ENCODE data around the gene NFIA.
"Not testable (repeated sequence)": the region's sequence is repeated elsewhere in the genome, so short reads cannot be mapped to it uniquely, and the experiment has no call there.

NFIA gene

DNA sequence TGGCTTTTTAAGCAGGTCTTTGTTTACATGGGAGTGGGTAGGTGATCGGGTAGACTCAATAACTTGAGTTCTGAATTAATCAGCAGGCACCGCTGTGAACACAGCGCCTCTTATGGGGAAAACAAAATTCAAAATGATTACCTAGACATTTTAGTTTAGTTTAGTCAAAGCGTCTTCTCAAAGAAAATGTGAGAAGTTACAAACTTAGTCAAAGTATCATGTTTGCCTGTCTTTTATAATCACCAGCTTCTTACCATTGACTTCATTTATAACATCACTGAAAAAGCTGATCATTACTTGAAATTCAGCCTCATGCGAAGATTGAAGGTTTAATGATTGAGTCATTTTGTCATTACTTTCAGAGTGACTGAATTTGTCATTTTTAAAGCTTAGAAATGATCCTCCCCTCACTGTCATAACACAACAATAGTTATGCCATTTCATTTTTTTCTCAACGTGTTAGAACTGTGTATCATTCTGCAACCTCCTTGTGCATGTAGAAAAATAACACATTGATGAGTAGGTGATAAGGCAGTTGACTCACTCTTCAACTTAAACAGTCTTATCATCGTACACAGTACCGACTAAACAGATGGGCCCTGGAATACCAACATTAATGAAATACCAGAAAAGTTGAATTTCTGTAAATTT lies 188.5 kb downstream of the NFIA start:
- DNase-seq (ENCODE audit: low read depth, low spot score) = no peak

DNA sequence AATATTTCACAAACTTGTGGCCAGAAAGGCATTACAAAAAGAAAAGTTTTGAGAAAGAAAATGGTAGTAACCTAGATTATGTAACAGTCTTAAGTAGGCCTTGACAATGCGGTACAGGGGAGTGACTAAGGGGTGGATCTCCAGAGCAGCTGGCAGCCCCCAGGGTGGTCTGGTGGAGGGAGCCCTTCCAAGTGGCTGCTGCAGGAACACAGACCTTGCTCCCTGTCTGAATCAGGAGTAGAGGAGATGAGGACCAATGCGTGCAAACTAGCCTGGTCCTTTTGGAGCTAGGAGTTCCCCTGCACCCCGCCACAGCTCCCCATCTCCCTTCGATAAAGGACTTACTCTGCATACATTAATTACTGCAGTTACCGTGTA lies 189.0 kb downstream of the NFIA start:
- no peak for DNase-seq (ENCODE audit: low read depth, low spot score)

DNA sequence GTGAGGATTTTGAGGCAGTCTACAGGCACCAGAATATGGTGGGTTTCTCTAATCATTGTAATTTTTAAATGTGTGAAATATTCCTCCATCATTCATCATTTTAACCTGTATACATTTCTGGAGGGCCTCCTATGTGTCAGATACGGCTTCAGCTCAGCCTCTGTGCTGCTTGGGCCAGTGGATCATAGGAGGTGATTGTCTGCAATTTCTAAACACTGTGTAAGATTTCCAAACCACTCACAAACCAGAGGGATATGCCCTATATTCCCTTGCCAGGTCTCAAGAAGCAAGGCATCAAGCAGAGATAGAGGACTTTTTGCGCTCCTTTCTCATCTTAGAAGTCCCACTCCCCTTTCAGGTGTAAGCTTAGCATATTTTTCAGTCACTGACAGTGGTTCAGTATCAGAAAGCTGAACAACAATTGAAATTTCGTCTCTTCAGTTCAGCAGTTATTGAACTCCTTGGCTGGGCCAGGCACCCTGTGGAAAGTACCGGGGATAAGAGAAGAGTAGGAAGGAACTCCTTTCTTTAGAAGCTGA lies 190.9 kb downstream of the NFIA start:
- DNase-seq (ENCODE audit: low read depth, low spot score) = no peak

DNA sequence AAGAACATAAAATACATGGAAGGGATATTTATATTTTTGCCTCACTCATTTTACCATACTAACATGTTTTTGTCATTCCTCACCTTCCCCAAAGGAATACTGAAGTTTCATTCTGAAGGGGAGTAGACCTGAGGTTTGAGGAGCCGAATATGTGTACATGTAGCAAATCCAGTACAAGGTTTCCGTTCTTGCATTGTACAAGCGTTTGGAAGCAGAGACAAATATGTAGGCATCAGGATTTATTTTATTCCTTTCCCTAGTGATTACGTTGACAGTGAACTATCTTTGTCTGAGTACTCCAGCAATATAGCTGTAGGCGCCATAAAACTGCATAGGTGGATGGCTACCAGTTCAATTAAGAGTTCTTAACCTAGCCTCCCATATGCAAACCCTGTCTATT lies 191.5 kb downstream of the NFIA start:
- no peak for DNase-seq (ENCODE audit: low read depth, low spot score)

DNA sequence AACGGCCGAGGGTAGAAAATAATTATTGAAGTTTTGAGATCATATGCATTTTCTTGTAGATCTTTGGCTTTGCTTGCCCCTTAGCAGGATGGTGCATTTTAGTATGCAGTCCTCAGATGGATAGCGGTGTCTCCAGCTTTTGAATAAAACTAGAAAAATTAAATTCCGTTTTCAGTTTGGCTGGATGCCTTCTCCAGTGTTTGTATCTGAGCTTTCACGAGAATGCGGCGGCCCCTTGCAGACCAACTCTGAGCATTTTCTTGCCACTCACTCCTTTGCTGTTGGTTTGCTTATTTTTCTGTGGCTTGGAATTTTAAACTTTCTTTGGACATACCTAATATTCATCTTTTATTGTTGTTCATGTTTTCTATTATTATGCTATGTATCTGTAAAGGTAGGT lies 192.6 kb downstream of the NFIA start:
- DNase-seq (ENCODE audit: low read depth, low spot score) = no peak

DNA sequence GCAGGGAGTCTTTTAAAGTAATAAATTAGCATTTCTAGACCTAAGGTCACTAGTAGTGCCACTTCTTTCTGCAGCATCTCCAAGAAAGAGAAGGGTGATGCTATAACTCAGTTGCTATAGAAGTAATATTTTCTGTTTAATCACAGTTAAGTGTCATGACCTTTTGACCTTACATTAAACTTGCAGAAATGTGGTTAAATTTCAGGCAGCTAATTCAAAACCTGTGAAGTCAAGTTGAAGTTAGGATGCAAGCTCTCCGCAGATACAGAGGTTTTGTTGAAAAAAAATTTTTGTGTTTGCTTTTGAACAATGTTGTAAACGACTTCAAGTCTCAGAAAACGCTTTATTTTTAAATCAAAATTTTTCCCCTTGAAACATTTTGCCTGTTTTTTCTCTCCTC lies 193.9 kb downstream of the NFIA start:
- no peak for DNase-seq (ENCODE audit: low read depth, low spot score)

DNA sequence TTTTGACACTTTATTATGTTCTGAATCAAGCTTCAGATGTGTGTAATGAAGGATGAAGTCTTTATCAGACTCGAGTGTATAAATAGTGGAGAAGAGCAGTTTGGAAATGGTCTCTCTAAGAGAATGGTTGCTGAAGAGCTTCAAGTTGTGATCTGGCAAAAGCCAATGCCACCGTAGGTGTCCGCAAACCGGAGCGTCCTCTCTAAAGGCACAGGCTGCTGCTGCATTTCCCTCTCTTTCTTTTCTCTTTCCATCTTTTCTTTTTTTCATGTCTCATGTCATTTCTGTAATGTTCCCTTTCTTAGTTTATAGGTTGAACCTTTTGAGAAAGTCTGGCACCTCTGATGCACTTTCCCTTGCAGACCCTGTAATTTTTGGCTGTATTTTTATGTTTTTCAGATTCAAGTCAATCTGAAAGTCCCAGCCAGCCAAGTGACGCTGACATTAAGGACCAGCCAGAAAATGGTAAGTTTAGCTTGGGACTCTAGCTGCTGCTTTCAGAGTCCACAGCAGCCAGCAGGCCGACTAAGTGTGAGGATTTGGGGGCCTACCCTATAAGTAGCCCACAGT lies 194.8 kb downstream of the NFIA start:
- DNase-seq (ENCODE audit: low read depth, low spot score) = no peak

DNA sequence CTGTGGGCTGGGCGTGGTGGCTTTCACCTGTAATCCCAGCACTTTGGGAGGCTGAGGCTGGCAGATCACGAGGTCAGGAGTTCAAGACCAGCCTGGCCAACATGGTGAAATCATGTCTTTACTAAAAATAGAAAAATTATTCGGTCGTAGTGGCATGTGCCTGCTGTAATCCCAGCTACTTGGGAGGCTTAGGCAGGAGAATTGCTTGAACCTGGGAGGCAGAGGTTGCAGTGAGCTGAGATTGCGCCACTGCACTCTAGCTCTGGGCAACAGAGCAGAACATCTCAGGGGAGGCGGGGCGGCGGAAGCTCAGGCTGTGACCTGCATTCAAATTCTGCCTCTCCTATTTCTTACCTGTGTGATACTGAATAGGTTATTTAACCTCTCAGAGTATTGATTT lies 196.1 kb downstream of the NFIA start:
- DNase-seq (ENCODE audit: low read depth, low spot score) = not testable (repeated sequence)

DNA sequence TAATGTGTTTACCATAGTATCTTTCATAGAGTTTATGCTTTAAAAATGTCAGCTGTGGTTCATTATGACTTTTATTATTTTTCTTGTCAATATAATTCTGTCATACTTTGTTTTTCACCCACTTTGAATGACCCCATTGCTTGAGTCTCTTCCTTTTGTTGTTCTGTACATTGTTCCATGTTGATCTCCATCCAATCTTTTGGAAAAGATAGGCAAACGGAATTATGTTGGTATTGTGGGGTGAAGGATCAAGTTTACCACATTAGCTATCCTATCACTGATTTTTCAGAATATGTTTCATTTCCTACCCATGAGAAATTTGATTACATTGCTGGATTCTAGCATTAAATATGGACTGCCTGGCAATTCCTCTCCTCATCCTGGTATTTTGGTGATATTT lies 196.6 kb downstream of the NFIA start:
- no peak for DNase-seq (ENCODE audit: low read depth, low spot score)

DNA sequence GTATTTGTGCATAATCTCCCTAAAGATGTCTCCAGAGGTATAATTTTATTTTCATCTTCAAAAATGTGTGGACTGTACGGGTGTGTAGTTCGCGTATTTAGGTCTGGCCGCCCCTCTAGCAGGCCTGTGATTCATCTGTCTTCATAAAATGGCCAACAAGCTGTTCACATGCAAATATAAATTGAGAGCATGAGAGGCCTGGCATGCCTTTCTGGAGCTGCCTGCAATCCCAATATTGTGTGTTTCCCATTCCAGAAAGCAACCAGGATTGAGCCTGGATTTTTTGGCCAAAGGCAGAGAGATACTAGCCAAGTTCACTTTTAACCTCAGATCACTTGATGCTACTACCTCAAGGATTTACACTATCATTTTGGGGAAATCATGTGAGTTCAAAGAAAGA lies 197.2 kb downstream of the NFIA start:
- DNase-seq (ENCODE audit: low read depth, low spot score) = no peak

DNA sequence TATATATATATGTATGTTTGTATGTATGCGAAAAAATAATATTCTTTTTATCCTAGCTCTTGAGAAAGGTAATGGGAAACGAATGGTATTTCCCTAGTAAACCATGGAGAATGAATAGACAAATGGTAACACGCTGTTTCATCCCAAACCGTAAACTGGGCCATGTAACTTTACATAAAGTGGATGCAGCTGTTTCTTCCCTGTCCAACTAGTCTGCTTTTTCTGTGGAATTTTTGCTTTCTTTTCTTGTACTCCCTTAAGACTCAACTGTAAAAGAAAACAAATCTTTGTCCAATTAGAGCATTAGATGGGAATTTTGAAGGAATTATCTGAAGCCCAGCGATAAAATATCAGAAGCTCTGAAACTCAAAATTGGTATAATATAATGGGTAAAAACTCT lies 198.1 kb downstream of the NFIA start:
- no peak for DNase-seq (ENCODE audit: low read depth, low spot score)

DNA sequence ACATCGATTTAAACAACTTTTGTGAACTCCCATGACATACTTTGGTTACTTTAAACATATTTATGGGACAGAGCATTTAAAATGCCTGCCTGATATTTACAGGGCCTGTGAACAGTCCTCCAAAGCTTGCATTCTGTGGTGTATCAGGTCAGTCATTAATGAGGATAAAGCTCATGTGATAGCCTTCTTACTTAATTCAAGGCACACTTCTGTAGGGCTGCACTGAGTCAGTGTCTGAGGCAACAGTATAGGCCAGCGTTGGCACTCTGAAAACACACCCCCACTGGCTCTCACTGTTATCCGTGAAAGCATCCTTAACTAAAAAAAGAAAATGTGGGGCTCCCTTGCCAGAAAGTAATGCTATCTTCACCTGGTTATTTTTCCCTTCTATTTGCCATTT lies 200.0 kb downstream of the NFIA start:
- no peak for DNase-seq (ENCODE audit: low read depth, low spot score)

DNA sequence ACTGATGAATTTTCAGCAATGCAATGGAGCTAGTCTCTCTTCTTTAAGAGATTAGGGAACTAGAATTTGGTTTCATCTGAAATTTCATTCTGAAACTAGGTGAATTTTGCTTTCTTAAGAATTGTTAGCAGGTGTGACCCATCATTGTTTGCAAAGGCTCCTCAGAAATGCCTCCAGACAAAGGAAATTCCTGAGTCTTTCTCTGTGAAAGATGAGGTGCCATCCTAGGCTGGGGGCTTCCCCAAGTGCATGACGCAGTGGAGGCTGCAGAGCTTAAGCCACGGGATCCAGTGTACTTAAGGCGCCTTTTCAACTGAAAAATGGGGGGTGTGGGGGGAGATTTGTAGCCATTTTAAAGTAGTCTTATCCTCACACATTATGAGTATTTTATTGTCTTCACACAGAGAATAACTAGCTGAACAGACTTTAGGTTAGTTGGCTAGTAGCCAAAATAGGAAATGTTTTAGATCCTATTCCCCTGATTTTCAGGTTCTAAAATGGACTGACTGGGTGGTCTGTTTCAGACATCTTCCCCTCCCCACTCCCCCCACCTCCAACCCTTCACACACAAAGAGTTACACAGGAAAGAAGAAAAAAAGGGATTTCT lies 202.0 kb downstream of the NFIA start:
- DNase-seq (ENCODE audit: low read depth, low spot score) = peak; percentile 35

DNA sequence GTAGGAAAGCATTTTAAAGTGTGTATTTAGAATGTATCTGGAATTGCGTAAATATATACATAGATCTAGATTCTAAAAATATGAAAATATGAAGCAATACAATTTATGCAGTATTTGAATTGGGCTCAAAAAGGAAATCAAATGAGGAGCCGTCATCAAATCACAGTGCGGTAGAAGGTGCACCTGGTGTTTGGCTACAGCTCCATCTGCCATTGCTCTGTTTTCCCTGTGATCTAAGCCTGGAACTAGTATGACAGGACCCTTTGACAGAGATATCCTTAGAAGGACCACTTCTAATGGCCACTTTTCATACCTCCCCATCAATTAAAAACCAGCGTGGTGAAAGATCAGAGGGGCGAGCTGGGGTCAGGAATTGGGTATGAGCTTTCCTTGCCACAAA lies 202.6 kb downstream of the NFIA start:
- no peak for DNase-seq (ENCODE audit: low read depth, low spot score)

DNA sequence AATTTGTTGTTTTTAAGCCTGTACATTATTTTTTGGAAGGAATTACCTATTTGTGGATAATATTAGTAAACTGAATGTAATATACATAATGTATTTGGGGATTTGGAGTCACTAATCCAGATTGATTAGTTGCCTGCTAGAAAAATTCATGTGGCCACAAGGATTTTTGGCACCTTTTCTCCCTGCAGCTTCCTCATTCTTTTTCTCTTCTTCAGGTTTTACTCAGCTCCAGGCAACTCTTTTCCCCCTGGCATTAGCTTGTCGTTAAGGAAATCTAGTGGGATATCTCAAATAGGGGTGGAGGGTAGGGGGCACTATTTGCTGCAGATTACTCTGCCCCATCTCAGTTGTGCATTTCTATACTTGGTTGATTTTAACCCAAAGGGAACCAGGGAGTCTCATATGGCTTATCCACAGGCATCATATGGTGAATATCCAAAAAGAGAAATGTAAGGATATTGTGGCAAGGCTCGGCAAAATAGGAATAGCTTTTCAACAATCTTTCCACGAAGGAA lies 203.1 kb downstream of the NFIA start:
- no peak for DNase-seq (ENCODE audit: low read depth, low spot score)

DNA sequence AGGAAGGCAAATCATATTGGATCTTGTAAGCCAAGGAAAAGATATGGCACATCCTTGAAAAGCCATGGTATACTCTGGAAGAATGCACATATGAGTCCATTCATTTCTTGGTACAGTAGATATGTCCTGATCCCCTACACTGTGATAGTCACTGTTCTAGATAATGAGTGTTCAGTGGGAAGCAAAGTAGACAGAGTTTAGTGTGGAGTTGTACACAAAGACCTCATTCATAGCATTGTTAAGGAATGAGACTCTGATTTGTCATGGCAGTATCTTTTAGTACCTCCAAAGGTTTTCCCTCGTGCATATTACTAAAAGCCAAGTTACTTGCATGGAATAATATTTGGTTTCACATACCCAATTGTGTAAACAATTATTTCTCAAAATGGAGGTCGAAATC lies 204.7 kb downstream of the NFIA start:
- no peak for DNase-seq (ENCODE audit: low read depth, low spot score)

DNA sequence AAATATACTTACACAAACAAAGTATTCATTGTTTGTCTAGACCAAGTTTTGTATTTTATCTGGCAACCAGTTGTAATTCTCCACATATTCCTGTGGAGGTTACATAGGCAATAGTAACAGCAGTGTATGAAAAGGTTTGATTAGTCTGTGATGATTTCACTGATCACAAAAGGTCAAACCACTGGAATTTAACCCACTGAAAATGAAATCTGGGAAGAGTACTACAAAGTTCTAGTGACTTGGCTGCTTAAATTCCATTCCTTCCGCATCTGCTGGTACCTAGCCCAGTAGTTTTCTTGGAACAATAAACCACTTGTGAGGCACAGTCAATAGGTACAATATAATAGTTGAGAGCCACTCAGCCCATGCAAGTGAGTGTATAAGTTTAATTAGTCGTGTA lies 205.4 kb downstream of the NFIA start:
- no peak for DNase-seq (ENCODE audit: low read depth, low spot score)

DNA sequence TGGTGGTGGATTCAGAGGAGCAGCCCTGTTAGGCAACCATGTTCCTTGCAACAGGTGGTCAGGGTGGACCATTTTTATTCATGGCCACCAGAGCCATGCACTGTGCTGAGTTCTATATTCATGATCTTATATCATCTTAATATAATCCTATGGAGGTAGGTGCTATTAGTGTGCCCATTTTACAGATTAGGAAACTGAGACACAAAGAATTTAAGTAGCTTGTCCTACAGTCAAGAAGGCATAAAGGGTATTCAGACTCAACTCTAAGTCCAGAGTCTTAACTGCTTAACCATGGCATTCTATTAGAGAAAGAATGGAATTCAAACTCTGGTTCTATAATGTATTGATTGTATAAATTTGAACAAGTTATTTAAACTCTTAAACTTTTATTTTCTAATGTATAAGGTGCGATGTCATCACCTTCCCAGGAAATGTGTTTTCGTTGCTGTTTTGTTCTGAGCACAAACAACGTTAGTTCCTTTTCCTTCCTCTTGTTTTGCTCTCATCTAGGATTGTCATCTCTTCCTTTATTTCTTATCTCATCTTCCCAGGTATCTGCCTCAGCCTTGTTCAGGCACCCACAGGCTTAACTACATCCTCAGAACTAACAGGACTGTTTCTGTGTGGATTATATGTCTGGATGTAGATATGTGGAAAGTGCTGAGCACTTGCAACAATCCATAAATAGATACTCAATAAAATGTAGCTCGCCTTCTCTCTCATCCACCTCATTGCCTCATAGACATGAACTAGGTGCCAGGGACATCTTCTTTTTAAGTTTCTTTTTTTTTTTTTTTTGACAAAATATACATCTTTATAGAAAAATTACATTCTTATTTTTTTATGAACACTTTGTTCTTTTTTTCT lies 207.1 kb downstream of the NFIA start:
- DNase-seq (ENCODE audit: low read depth, low spot score) = no peak

DNA sequence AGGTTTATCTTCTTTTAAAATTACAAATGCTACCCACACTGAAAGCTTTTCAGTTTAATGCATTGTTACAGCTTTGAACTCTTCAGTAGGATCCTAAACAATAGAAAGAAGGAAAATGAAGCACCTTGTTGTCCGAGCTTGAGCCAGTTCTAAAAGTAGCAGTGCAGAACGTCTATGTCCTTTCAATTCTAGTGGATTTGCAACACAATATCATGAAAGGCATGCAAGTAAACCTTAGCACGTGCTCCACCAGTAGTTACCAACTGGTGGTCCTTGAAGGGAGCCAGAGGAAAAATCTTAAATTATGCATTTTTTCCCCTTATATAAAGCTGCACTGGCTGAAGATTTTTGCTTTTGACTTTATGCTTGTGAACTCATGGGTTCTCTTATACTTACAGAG lies 208.2 kb downstream of the NFIA start:
- DNase-seq (ENCODE audit: low read depth, low spot score) = no peak

DNA sequence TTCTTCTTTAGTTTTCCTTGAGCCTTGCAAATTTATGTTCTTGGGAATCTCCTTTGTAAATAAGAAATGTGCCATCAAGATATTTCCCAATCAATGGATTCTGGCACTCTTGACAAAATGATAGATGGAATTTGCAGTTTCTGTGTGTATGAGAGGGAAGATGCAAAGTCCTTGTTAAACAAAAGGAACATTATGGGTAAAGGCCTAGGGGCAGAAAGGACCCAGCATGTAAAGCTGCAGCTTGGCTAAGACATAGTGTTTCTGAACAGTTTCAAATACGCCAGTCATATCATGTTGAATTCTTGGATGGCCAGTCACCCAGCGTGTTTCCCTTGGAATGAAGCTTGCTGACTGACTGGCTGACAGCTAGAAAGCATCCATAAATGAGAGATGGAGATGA lies 210.8 kb downstream of the NFIA start:
- DNase-seq (ENCODE audit: low read depth, low spot score) = no peak

DNA sequence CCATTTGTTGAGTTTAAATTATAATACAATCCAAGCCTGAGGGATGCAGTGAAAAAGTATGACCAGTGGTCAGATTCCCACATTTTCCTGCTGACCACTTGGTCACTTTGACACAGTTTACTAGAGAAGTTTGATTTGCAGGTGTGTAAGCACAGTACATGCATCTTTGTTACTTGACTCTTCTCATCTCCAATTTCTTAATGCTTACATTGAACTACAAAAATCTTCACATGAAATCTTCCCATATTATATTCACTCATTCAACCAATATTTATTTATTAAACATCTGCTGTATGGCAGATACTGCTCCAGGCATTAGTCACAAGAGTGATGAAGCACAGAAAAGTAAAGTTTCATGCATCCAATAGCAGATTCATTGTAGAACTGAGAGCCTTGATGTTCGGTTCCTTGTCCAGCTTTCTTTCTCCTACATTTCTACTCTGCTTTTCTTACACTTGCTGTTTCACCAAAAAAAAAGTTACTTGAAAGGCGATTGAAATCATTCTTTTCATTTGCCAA lies 211.7 kb downstream of the NFIA start:
- no peak for DNase-seq (ENCODE audit: low read depth, low spot score)

DNA sequence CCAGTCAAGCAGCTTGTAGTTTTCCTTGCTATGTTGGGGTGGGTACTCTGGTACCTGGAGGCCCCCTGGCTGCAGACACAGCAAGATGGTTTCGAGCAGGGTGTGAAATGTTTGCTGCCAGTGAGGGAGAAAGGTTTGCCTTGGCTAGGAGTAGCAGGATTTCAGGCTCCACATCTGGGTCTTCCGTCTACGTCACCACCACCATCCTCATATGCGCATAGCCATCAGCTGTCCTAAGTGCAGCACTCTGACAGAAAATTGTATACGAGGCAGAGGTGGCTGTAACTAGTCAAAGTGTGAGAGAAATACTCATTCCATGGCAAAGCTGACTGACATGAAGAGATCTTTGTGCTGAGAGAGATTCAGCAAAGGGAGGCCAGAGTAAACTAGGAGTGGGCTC lies 212.6 kb downstream of the NFIA start:
- DNase-seq (ENCODE audit: low read depth, low spot score) = no peak

Data from iPS DF 19.7 (cell line).